RPMI8226 (cell line): ENCODE data around the gene UBE2G1.

ENCODE experiments used
- DNase-seq: peaks from one replicate; pipeline ENCODE4 v3.0.0-alpha.2; 2015

UBE2G1 gene

DNA sequence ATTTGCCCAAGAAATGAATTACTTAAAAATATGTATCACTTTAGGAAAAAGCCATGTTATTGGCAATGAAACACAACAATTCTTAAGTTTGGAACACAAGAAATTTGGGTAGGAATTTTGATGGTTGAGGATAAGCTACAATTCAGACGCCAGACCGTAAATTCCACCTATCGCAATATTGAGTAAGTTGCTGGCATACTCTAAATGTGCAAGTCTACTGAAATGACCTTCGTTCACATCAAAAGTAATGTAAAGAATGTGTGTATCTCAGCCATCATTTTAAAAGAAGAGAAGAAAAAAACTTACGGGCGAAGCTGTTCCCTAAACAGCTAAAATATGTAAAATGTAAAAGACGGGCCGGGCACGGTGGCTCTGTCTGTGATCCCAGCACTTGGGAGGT, 33.4 kb downstream of the UBE2G1 start:
- DNase-seq = no peak

DNA sequence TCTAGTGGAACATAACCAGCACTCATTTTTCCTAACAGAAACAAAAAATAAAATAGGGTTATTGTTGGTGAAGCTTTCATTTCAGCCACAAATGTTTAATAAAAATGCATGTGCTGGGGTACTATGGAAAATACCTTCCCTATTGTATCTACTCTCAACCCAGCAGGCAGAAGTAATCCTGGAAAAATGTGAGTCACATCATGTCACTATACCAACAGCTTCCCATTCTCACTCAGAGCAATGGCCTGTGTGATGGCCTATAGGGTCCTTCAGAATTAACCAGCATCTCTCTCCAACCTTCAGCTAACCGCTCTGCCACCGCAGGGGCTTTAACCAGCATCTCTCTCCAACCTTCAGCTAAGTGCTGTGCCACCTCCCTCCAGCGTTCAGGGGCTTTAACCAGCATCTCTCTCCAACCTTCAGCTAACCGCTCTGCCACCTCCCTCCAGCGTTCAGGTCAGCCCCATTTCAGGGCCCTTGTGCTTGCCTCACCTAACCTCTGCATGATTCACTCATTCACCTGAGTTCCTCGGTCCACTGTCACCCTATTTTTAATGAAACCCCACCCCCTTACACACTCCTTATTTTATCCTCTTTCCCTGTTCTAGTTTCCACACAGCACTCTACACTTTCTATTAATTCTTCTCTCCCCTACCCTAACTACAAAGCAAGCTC, 34.0 kb downstream of the UBE2G1 start:
- no peak for DNase-seq

DNA sequence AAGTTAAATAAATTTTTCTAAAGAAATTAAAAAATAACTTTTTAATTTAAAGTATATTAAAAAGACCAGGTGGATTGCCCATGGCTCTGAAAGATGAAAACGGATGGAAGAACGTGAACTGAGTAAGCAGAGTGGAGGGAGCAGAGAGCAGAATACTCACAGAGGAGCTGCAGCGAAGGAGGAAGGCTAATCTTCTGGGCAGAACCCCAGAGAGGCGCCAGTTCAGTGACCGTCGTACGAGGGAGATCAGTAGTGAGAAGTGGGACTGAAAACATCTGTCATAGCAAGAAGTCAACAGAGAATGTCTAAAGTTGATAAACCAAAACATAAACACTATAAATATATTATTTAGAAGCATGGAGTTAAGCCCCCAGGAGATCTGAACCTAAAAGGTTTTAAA, 34.9 kb downstream of the UBE2G1 start:
- DNase-seq = no peak

DNA sequence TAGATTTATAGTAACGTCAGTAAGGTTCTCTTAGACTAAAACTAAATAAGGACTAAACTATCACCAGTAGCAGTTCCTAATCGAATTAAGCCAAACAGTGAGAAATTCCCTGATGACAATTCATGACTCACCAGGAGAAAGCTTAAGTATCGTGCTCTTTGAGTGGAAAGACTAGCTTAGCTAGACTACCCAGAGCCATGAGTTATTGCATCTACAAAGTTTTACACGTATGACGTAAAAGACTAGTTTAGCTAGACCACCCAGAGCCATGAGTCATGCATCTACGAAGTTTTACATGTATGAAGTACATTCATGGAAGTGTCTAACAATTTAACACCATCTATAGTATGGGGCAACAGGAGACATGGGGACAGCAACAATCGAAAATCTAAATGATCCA, 36.6 kb downstream of the UBE2G1 start:
- no peak for DNase-seq

- DNase-seq = no peak
Observed at GRCh38 chr17:4327606-4328005, 38.9 kb downstream of the UBE2G1 start.

GRCh38 chr17:4326608-4327007, 39.9 kb downstream of the UBE2G1 start:
- DNase-seq = no peak

- DNase-seq = no peak
Observed at GRCh38 chr17:4326112-4326511, 40.4 kb downstream of the UBE2G1 start.

DNA sequence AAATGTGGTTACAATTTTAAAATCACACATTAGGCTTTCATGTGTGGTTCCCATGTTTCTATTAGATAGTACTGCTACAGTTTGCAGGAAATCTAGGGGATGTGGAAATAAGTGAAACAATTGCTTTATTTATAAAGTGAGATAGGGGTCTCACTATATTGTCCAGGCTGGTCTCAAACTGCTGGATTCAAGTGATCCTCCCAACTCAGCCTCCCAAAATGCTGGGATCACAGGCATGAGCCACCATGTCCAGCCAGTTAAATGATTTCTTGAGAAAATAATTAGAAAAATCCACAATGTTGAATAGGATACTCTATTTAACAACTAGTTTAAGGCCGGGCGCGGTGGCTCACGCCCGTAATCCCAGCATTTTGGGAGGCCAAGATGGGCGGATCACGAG, 42.0 kb downstream of the UBE2G1 start:
- DNase-seq = no peak

GRCh38 chr17:4319221-4319620, 47.3 kb downstream of the UBE2G1 start:
- DNase-seq = no peak

DNA sequence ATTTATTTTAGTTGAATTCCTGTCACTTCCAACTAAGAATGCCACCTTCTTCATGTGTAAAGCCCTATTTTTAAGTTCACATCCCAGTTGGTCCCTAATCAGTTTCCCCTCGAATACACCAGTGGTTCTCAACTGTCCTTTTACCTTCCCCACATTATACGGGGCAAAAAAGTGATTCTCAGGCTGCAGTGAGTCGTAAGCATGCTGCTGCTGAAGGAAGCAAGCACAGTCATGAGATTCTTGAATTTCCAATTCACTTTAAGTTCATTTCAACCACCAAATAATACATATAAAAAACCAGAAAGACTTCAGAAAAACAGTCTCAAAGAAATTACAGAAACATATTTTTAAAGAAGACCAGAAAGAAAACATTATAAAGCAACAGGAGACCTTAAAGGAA, 47.9 kb downstream of the UBE2G1 start:
- no peak for DNase-seq

DNA sequence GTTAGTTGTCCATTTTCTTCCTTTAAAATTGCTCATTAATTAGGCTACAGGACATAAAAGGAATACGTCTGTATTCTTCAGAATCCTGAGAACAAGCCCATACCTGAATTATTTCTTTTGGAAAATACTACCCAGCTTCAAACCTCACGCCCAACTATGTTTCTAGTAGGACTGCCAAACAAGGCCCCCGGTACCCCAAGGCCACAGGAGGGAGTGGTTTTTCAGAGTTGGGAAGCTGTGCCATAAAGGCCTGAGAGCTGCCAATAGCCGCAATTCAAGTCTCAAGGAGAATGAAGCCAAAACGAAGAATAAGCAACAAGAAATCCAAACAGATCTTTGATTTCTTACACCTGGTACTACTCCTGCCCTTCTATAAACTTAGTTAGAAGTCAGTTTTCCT, 48.3 kb downstream of the UBE2G1 start:
- no peak for DNase-seq

DNA sequence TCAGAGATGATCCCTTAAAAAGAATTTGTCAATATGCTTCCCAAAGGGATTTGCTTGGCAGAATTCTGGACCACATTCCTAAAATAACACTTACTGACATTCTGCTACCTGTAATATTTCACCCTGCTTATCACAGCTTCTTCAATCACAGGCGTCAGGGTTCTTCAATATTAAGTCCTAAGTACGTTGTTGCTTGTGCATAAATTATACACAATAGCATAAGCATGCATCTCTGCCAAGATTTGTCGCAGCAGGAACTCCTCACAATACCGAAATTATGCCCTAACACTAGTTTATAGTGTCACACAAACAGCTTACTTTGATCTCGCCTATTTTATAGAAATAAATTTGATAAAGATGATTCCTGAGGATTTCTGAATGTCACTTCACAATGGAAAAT, 48.9 kb downstream of the UBE2G1 start:
- DNase-seq = no peak

DNA sequence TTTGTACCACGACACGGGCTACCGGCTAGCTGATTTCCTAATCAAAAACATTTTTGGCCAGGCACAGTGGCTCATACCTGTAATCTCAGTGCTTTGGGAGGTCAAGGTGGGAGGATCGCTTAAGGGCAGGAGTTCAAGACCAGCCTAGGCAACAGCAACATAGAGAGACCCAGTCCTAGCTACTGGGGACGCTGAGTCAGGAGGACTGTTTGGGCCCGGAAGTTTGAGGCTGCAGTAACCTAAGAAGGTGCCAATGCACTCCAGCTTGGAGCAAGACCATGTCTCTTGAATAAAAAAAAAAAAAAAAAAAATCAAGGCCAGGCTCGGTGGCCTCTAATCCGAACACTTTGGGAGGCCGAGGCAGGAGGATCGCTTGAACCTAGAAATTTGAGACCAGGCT, 49.8 kb downstream of the UBE2G1 start:
- DNase-seq = no peak

GRCh38 chr17:4314618-4315017, 51.9 kb downstream of the UBE2G1 start:
- DNase-seq = no peak

DNA sequence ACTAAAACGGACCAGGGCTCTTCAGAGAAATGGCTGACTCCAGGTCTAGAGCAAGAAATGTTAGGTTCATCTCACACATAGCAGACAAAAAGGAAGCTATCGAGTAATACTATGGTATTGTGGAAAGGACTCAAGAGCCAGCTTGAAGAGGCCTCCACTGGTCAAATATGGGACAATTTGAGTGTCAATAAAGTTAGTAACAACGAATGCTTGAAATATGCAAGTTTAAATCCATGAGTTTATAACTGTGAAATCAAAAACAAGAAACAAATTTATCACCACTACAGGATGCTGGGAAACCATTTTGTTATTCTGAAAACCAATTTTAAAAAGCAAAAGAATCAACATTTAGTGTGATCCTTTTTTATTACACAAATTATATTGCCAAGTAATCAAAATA, 52.3 kb downstream of the UBE2G1 start:
- no peak for DNase-seq

DNA sequence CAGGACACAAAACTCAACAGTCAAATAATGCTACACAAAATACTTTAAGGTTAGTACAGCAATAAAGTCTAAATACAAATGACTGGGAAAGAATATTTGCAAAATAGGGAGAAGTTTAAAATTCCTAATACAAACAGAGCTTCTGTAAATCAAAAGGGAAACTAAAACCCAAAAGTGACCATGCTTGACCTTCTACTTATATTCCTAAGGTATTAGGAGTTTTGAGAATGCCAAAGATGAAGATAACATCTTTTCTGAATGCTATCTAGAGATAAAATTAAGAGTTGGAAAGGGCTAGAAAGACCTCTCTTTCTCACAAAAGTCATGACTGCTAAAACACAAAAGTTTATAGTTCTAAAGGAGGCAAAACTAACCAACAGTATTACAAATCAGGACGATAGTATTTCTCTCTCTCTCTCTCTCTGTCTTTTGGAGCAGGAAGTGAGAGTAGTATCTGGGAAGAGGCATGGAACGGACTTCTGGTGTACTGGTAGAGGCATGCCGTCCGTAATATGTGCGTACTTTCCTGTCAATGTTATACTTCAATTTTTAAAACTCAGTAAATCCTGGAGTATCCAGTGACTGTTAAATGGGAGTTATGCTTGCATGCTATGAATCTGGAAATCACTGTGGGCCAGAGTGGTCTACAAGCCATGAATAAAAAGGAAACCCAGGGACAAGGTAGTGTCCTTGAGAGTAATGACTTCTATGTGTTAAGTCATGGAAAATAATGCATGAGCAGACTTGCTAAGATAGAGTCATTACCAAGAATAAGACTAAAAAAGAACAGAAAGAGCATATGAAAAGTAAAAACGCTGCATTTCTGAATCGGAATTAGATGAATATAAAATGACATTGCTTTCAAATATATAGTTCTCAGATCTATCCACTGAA, 53.0 kb downstream of the UBE2G1 start:
- DNase-seq = no peak

GRCh38 chr17:4310354-4311060, 56.0 kb downstream of the UBE2G1 start:
- DNase-seq = no peak

DNA sequence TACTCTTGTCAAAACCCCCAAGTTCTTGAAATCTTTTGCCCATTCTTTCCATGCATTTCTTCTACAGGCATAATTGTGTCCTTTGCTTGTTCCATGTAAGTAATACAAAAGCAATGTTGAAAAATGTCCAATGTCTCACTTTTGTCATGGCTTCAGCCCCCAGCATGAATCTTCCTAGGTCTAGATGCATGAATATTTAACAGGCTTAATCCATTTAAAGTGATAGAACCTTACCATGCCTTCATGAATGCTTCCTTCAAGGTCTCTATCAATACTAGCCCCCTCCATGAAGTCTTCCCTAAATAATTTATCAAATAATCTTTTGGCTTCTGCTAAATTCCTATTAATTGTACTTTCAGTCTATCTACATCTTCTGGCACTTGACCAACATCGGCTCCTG, 56.6 kb downstream of the UBE2G1 start:
- no peak for DNase-seq

DNA sequence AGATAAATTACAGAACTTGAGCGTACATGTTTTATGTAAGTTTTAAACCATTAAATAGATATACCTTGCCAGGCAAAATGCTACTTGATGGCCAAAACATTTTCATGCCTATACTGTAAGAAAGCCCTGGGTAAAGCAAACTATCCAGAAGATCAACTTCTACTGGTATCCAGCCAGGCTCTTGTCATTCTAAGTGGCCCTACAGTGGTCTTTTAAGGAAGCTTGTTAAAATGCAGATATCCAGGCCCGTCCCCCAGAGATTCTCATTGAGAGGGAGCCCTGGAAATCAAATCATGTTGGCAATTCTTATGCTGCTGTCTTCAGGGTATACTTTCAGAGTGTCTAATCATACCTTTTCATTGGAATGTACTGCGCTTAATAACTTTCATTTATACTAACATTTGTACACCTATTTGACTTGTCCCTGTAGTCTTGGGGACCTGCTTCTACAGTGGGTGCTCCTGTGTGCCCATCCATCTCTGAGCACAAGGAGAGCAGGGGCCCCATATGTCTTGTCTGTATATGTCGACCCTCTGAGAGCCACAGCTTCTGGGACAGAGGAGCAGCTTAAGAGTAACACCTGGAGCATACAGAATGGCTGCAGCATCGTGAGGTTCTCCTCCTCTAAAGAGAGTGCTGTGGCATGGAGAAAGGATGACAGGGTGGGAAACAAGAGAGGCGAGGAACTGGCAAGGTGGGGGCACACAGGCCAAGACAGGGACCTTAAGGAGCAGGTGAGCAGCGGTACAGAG, 59.1 kb downstream of the UBE2G1 start:
- no peak for DNase-seq

GRCh38 chr17:4305224-4305623, 61.3 kb downstream of the UBE2G1 start:
- no peak for DNase-seq

- DNase-seq = peak; percentile 49
Observed at GRCh38 chr17:4304417-4305027, 62.0 kb downstream of the UBE2G1 start.

- no peak for DNase-seq
Observed at GRCh38 chr17:4301066-4301465, 65.4 kb downstream of the UBE2G1 start.

- DNase-seq = no peak
Observed at GRCh38 chr17:4297351-4297750, 69.1 kb downstream of the UBE2G1 start.
